GM12878 (cell line): ENCODE data around the gene CTIF. TPM values are rescaled to one million over a fixed set of nuclear protein-coding genes. Genes with fewer than 3 reads are reported as not detected.
A peak's percentile ranks its signal among the peaks of the same experiment; 100 is the strongest.

Experiments
- ATAC-seq: fragments of 200-7000 bp; cut with Tn5 transposase; 3 replicates; pipeline ENCODE4 v1.9.1; 2020; ENCODE audit warnings: mild to moderate bottlenecking, moderate library complexity
- BruUV-seq: library from RNA; stranded (reverse); fragments of 400-500 nt; replicated peaks from 2 replicates; lab custom pipeline; 2021; lab: Mats Ljungman, UMichigan
- CTCF ChIA-PET: fragments of 300-600 bp; sonication (Branson Sonifier 250); formaldehyde crosslinking; extraction: SDS; loops from one replicate; lab custom pipeline; 2021; ENCODE audit warnings: inconsistent platforms; lab: Yijun Ruan, JAX
- POLR2A ChIA-PET: fragments of 350-600 bp; formaldehyde crosslinking; extraction: SDS; loops from one replicate; lab custom pipeline; 2021; ENCODE audit warnings: inconsistent platforms; lab: Charles Lee
- RAD21 ChIA-PET: fragments of 300-600 bp; sonication (Branson Sonifier 250); formaldehyde crosslinking; loops from one replicate; lab custom pipeline; 2023; ENCODE audit warnings: antibody characterized with exemption; ENCODE audit not compliant: unreplicated experiment; lab: Charles Lee
- SMC1A ChIA-PET: fragments of 300-600 bp; sonication (Branson Sonifier 250); formaldehyde crosslinking; loops from one replicate; lab custom pipeline; 2023; ENCODE audit not compliant: unreplicated experiment, uncharacterized antibody; lab: Charles Lee
- DNase-seq: peaks from one replicate; pipeline ENCODE4 v3.0.0-alpha.2; 2011; ENCODE audit warnings: low read depth, low spot score
- FAIRE-seq: peaks from 3 replicates; lab custom pipeline; 2011; peaks lifted over from hg19 to GRCh38; lab: Jason Lieb, UNC
- H2AFZ ChIP-seq: 2 replicates; pipeline ENCODE4 v1.6.0; 2011; ENCODE audit warnings: low read depth, low read length, control low read depth; ENCODE audit not compliant: control insufficient read depth
- H3K27ac ChIP-seq: 2 replicates; pipeline ENCODE4 v1.5.1; 2011; ENCODE audit warnings: control low read depth; ENCODE audit not compliant: control insufficient read depth, insufficient read depth
- H3K27me3 ChIP-seq, 2 experiments: replicated peaks in 1 of 2; 2 replicates each; pipeline versions ENCODE4 v1.6.0 to v1.6.1; 2011; ENCODE audit warnings: low read length in 1 of 2; ENCODE audit not compliant: control insufficient read depth in 2 of 2, insufficient read depth in 2 of 2
- H3K36me3 ChIP-seq, 2 experiments: 2 replicates each; pipeline ENCODE4 v1.5.1; 2011; ENCODE audit warnings: low read length in 1 of 2; ENCODE audit not compliant: control insufficient read depth in 2 of 2, insufficient read depth in 2 of 2
- H3K4me1 ChIP-seq: 2 replicates; pipeline ENCODE4 v1.6.1; 2011; ENCODE audit warnings: mild to moderate bottlenecking, low read length, moderate library complexity, mixed read lengths; ENCODE audit not compliant: control insufficient read depth, insufficient read depth
- H3K4me2 ChIP-seq: 2 replicates; pipeline ENCODE4 v1.6.0; 2011; ENCODE audit warnings: control low read depth; ENCODE audit not compliant: control insufficient read depth, insufficient read depth
- H3K4me3 ChIP-seq: fragments of 200-600 bp; sonication (generic); 2 replicates; pipeline ENCODE4 v1.5.1; 2016
- H3K79me2 ChIP-seq: 2 replicates; pipeline ENCODE4 v1.6.0; 2011; ENCODE audit warnings: low read length; ENCODE audit not compliant: control insufficient read depth, insufficient read depth
- H3K9ac ChIP-seq: 2 replicates; pipeline ENCODE4 v1.8.0; 2011; ENCODE audit warnings: low read length, control low read depth, mixed read lengths; ENCODE audit not compliant: control insufficient read depth, insufficient read depth
- H3K9me3 ChIP-seq: replicated peaks from 3 replicates; pipeline ENCODE4 v1.5.1; 2011; ENCODE audit warnings: mild to moderate bottlenecking, low read length; ENCODE audit not compliant: control insufficient read depth, insufficient read depth
- H4K20me1 ChIP-seq: 2 replicates; pipeline ENCODE4 v1.6.0; 2011; ENCODE audit not compliant: control insufficient read depth, insufficient read depth
- BCL11A ChIP-seq: IDR thresholded peaks from 2 replicates; pipeline ENCODE4 v1.6.1; 2011; ENCODE audit warnings: low read depth, low read length
- EED ChIP-seq: sonication (generic); IDR thresholded peaks from 2 replicates; pipeline ENCODE4 v1.6.1; 2016; ENCODE audit warnings: antibody characterized with exemption, low read depth
- IKZF2 ChIP-seq, 2 experiments: fragments of 450-650 bp; IDR thresholded peaks; 2 replicates each; pipeline ENCODE4 v1.6.1; 2017; ENCODE audit warnings: mild to moderate bottlenecking in 2 of 2, moderate library complexity in 2 of 2
- NFIC ChIP-seq: IDR thresholded peaks from 2 replicates; pipeline ENCODE4 v1.6.1; 2012; ENCODE audit warnings: low read depth, mild to moderate bottlenecking, inconsistent platforms, low read length, moderate library complexity
- RFX5 ChIP-seq: IDR thresholded peaks from 2 replicates; pipeline ENCODE4 v1.6.1; 2011; ENCODE audit warnings: low read depth, low read length, improper control_type of control experiment
- SMAD1 ChIP-seq: fragments of 450-650 bp; IDR thresholded peaks from 2 replicates; pipeline ENCODE4 v1.6.1; 2018; ENCODE audit warnings: mild to moderate bottlenecking, low read depth; ENCODE audit not compliant: partially characterized antibody
- STAT3 ChIP-seq: IDR thresholded peaks from 2 replicates; pipeline ENCODE4 v1.6.1; 2011; ENCODE audit warnings: low read depth, low read length, improper control_type of control experiment
- TAF1 ChIP-seq: IDR thresholded peaks from 2 replicates; pipeline ENCODE4 v1.6.1; 2011; ENCODE audit warnings: mild to moderate bottlenecking, low read depth, low read length, borderline replicate concordance
- YY1 ChIP-seq: IDR thresholded peaks from 2 replicates; pipeline ENCODE4 v1.6.1; 2011; ENCODE audit warnings: low read depth, mild to moderate bottlenecking, low read length
- WGBS: methylation state at CpG from one replicate; pipeline ENCODE4 v1.1.6; 2016; ENCODE audit warnings: low lambda C conversion rate; ENCODE audit not compliant: insufficient replicate concordance, insufficient coverage; ENCODE audit errors: missing lambda C conversion rate; 5-methylcytosine and 5-hydroxymethylcytosine counted together
- in situ Hi-C: fragments of 300-500 bp; cut with MboI; formaldehyde crosslinking; loops from 9 replicates; pipeline ENCODE4 v1.14.3; 2018; ENCODE audit warnings: mixed read lengths
- intact Hi-C: fragments of 100-400 bp; cut with micrococcal nuclease; formaldehyde crosslinking; loops from one replicate; pipeline ENCODE4 v1.14.2; 2022; ENCODE audit not compliant: unreplicated experiment
- polyA plus RNA-seq, 11 experiments: library from polyadenylated mRNA; depleted of rRNA in 4 of 11; unstranded in 6 of 11; stranded (reverse) in 5 of 11; fragments of >200 nt; fragmentation: Nextera tagmentation in 4 of 11; fragmentation: Illumina TruSeq in 1 of 11; extraction: Ambion mirVana in 4 of 11; extraction: Trizol in 1 of 11; gene quantifications; 1 replicate in 1 of 11; 2 replicates in 10 of 11; pipeline versions ENCODE4 v1.2.1 to v1.2.3, GENCODE V29; 2011 to 2016; ENCODE audit warnings: inconsistent platforms in 2 of 11, missing spikeins in 2 of 11, low read depth in 1 of 11
- total RNA-seq, 4 experiments: library from RNA; depleted of rRNA in 3 of 4; stranded (reverse); fragments of >200 nt in 3 of 4; fragmentation: Illumina TruSeq in 1 of 4; extraction: Trizol in 1 of 4; gene quantifications; 2 replicates each; pipeline versions ENCODE4 v1.2.1 to v1.2.3, GENCODE V29; 2013 to 2021
- TF ChIP-seq, protein P1 (sequence below): fragments of 150-350 bp; IDR thresholded peaks from 2 replicates; pipeline ENCODE4 v1.6.1; 2016; ENCODE audit warnings: low read depth, low read length

Gene CTIF
- total and polyA plus RNA-seq, 10 of the 15 experiments (the other 5 are each of a cell fraction or from before 2014, with no cell fraction given) = 0.06 to 11.6 (median 2.5) TPM

DNA sequence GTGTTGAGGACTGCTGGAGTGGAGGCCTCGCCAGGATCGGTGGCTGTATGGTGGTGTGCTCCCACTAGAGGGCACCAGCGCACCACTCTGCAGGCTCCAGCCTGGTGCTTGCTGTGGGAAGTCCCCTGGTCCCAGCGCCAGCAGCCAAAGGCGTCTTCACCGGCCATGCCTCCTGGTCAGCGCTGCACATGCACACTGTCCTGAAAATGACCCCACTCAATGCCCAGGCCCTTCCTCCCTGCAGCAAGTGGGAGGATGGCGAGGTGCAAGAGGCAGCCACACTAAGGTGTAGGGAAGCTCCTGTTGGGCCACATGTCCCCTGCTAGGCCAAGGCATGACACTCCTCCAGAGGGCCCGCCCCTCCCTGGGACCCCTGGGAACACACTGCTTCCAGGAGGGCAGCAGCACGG, 136.5 kb downstream of the CTIF start (continued):
- no peak for TF ChIP-seq BCL11A

DNA sequence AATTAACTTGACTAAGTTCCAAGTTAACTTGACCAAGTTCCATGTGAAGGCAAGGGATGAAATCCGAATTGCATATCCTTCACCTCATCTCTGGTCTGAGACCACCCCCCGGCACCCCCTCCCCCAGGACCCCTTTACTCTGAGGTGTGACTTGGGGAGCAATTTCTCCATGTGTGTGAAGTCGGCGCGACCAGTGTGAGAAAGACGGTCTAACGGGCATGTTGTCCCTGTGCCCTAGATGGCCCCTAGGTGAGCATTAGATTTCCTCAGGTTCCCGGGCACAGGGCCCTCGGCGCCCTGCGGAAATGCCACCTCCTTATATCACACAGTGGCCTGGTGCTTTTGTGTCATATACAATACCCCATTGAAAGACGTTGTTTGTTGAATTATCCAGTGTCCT, 137.1 kb downstream of the CTIF start:
- DNase-seq = no peak
- Histone ChIP-seq H3K27me3 (no peaks in the 10 kb centered on the region), H3K4me3 (no peak overlapping the region), H4K20me1 (no peaks in the 10 kb centered on the region), H3K36me3 (no peaks in the 10 kb centered on the region), H3K27ac (no peak overlapping the region), H3K79me2 (no peaks in the 10 kb centered on the region), H3K9ac (no peak overlapping the region), H2AFZ (no peak overlapping the region), H3K4me2 (no peak overlapping the region), H3K9me3 (no peaks in the 10 kb centered on the region; the same call in 2 of the 3 replicates), H3K4me1 (peaks cover 8% of the 10 kb centered on the region)
- no peak for FAIRE-seq
- no TSS peak for BruUV-seq
- TF ChIP-seq NFIC (no peak), YY1 (no peak)
- POLR2A ChIA-PET = no interaction called here
- whole genome bisulfite sequencing = 81% methylated on average over 12 of the region's 12 CpGs
- SMC1A ChIA-PET = interaction anchor here (0.7 to 1.6 kb wide), 6 partner anchors 95 to 1183 kb away, joined by 3 to 5 read pairs (median 4); no protein-coding TSS in a partner anchor
- no peak for ATAC-seq
- intact Hi-C loops (loop anchor here (1.0 to 10.0 kb wide), 10 partner anchors 101 to 1181 kb away; no protein-coding TSS in a partner anchor), in situ Hi-C loops (loop anchor here (5.0 to 25.0 kb wide), 3 partner anchors 501 to 1181 kb away; no protein-coding TSS in a partner anchor)
- RAD21 ChIA-PET = interaction anchor here (0.7 to 2.1 kb wide), 7 partner anchors 101 to 771 kb away, joined by 3 to 11 read pairs (median 4); no protein-coding TSS in a partner anchor
- CTCF ChIA-PET = interaction anchor here (0.8 to 6.6 kb wide), 20 partner anchors 12 to 1185 kb away, joined by 3 to 99 read pairs (median 6); no protein-coding TSS in a partner anchor

DNA sequence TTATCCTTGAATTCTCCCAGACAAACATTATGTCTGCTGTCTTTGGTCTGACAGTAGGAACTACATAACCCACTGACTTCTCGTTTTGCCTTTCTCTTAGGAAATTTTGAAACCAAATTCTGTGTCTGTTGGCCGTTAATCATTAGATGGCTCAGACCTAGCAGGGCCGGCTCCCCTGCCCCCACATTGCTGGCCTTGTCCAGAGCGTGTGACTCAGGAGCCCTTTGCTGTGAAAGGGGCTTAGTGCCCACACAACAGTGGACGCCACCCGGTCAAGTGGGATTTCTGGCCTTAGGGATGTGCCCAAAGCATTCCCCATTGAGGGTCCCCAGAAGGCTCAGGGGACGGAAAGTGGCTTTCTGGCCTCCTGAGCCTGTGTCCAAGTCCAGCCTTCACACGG, 137.5 kb downstream of the CTIF start:
- Histone ChIP-seq H3K9ac (no peak overlapping the region), H3K27me3 (no peaks in the 10 kb centered on the region), H3K9me3 (no peaks in the 10 kb centered on the region; the same call in 2 of the 3 replicates), H3K27ac (no peak overlapping the region), H3K4me1 (peaks cover 8% of the 10 kb centered on the region), H3K4me3 (no peak overlapping the region), H3K4me2 (no peak overlapping the region), H3K36me3 (no peaks in the 10 kb centered on the region), H2AFZ (0 out of 2 replicates have a peak overlapping the region, but pooled peaks have one; percentile 53), H4K20me1 (no peaks in the 10 kb centered on the region), H3K79me2 (no peaks in the 10 kb centered on the region)
- in situ Hi-C loops = loop anchor here (5.0 to 25.0 kb wide), 3 partner anchors 501 to 1181 kb away; no protein-coding TSS in a partner anchor
- 52% methylated on average over 8 of the region's 8 CpGs for WGBS
- POLR2A ChIA-PET = interaction anchor here (0.8 kb wide), 1 partner anchor 783 kb away, joined by 6 read pairs; no protein-coding TSS in a partner anchor
- RAD21 ChIA-PET = interaction anchor here (0.6 to 1.3 kb wide), 8 partner anchors 35 to 783 kb away, joined by 3 to 7 read pairs (median 4); no protein-coding TSS in a partner anchor
- intact Hi-C loops = loop anchor here (2.0 to 10.0 kb wide), 9 partner anchors 101 to 1181 kb away; no protein-coding TSS in a partner anchor
- BruUV-seq = no TSS peak
- FAIRE-seq = peak; percentile 65
- DNase-seq = no peak
- no peak; the same call in 2 of the 3 replicates for ATAC-seq
- SMC1A ChIA-PET = interaction anchor here (0.8 to 1.6 kb wide), 6 partner anchors 22 to 770 kb away, joined by 3 to 5 read pairs (median 4); no protein-coding TSS in a partner anchor
- CTCF ChIA-PET = interaction anchor here (0.6 to 6.6 kb wide), 19 partner anchors 11 to 1184 kb away, joined by 3 to 99 read pairs (median 4); no protein-coding TSS in a partner anchor
- TF ChIP-seq RFX5 (no peak), EED (no peak), SMAD1 (no peak), IKZF2 (IDR thresholded peaks at IDR 0.05) (no peak), TAF1 (no peak), STAT3 (no peak)
- TF ChIP-seq, protein P1, sequence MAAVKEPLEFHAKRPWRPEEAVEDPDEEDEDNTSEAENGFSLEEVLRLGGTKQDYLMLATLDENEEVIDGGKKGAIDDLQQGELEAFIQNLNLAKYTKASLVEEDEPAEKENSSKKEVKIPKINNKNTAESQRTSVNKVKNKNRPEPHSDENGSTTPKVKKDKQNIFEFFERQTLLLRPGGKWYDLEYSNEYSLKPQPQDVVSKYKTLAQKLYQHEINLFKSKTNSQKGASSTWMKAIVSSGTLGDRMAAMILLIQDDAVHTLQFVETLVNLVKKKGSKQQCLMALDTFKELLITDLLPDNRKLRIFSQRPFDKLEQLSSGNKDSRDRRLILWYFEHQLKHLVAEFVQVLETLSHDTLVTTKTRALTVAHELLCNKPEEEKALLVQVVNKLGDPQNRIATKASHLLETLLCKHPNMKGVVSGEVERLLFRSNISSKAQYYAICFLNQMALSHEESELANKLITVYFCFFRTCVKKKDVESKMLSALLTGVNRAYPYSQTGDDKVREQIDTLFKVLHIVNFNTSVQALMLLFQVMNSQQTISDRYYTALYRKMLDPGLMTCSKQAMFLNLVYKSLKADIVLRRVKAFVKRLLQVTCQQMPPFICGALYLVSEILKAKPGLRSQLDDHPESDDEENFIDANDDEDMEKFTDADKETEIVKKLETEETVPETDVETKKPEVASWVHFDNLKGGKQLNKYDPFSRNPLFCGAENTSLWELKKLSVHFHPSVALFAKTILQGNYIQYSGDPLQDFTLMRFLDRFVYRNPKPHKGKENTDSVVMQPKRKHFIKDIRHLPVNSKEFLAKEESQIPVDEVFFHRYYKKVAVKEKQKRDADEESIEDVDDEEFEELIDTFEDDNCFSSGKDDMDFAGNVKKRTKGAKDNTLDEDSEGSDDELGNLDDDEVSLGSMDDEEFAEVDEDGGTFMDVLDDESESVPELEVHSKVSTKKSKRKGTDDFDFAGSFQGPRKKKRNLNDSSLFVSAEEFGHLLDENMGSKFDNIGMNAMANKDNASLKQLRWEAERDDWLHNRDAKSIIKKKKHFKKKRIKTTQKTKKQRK = no peak
